HEK293 (cell line): ENCODE results near the gene SLC1A3.

Experiments
- CTCF ChIA-PET: fragments of 350-600 bp; formaldehyde crosslinking; extraction: SDS; loops from one replicate; lab custom pipeline; 2021; ENCODE audit warnings: antibody characterized with exemption; lab: Yijun Ruan, JAX
- POLR2A ChIA-PET: fragments of 300-600 bp; formaldehyde crosslinking; extraction: SDS; loops from one replicate; lab custom pipeline; 2020; ENCODE audit warnings: antibody characterized with exemption, inconsistent platforms; lab: Yijun Ruan, JAX
- H3K27ac ChIP-seq: fragments of 200-500 bp; sonication (Bioruptor generic); 2 replicates; pipeline ENCODE4 v1.5.1; 2014; ENCODE audit warnings: low read depth, low read length, control low read depth, inconsistent platforms; ENCODE audit errors: extremely low read depth
- H3K36me3 ChIP-seq, 2 experiments: fragments of 200-500 bp in 1 of 2; sonication (Bioruptor generic) in 1 of 2; 1 replicate in 1 of 2; 2 replicates in 1 of 2; pipeline ENCODE4 v1.5.1; 2014 to 2017; ENCODE audit warnings: inconsistent platforms in 2 of 2, low read length in 2 of 2; ENCODE audit not compliant: control insufficient read depth in 2 of 2, insufficient read depth in 1 of 2
- H3K4me1 ChIP-seq: fragments of 200-500 bp; sonication (Bioruptor generic); 2 replicates; pipeline ENCODE4 v1.5.1; 2014; ENCODE audit warnings: mild to moderate bottlenecking, low read length, inconsistent platforms; ENCODE audit not compliant: control insufficient read depth, insufficient read depth
- H3K4me3 ChIP-seq: 2 replicates; pipeline ENCODE4 v1.5.1; 2011; ENCODE audit warnings: low read depth, mild to moderate bottlenecking, control low read depth, low read length, moderate library complexity
- H3K9me3 ChIP-seq: fragments of 200-500 bp; sonication (Bioruptor generic); 2 replicates; pipeline ENCODE4 v1.5.1; 2014; ENCODE audit warnings: low read depth, low read length, inconsistent platforms; ENCODE audit not compliant: control insufficient read depth, insufficient read depth
- MZF1 ChIP-seq: fragments of 450-650 bp; formaldehyde crosslinking; IDR thresholded peaks from 2 replicates; pipeline ENCODE4 v1.5.1; 2017; ENCODE audit warnings: missing biosample characterization, missing genetic modification characterization, borderline replicate concordance
- OVOL3 ChIP-seq: fragments of 450-650 bp; formaldehyde crosslinking; IDR thresholded peaks from 2 replicates; pipeline ENCODE4 v1.5.1; 2016; ENCODE audit warnings: missing biosample characterization, missing genetic modification characterization
- PRDM10 ChIP-seq: fragments of 450-650 bp; formaldehyde crosslinking; IDR thresholded peaks from 2 replicates; pipeline ENCODE4 v1.5.1; 2016; ENCODE audit warnings: missing biosample characterization, missing genetic modification characterization
- SALL2 ChIP-seq: fragments of 450-650 bp; formaldehyde crosslinking; IDR thresholded peaks from 2 replicates; pipeline ENCODE4 v1.5.0; 2017; ENCODE audit warnings: missing biosample characterization, mild to moderate bottlenecking, missing genetic modification characterization, borderline replicate concordance
- ZBTB17 ChIP-seq: fragments of 450-650 bp; formaldehyde crosslinking; IDR thresholded peaks from 2 replicates; pipeline ENCODE4 v1.5.1; 2016; ENCODE audit warnings: missing biosample characterization, missing genetic modification characterization
- ZBTB20 ChIP-seq: fragments of 450-650 bp; formaldehyde crosslinking; IDR thresholded peaks from 2 replicates; pipeline ENCODE4 v1.5.1; 2016; ENCODE audit warnings: missing biosample characterization, missing genetic modification characterization
- ZBTB21 ChIP-seq: fragments of 450-650 bp; formaldehyde crosslinking; IDR thresholded peaks from 2 replicates; pipeline ENCODE4 v1.5.1; 2017; ENCODE audit warnings: missing biosample characterization, missing genetic modification characterization
- ZBTB48 ChIP-seq: fragments of 450-650 bp; formaldehyde crosslinking; IDR thresholded peaks from 2 replicates; pipeline ENCODE4 v1.5.1; 2016; ENCODE audit warnings: missing biosample characterization, missing genetic modification characterization
- ZBTB49 ChIP-seq: fragments of 450-650 bp; formaldehyde crosslinking; IDR thresholded peaks from 2 replicates; pipeline ENCODE4 v1.5.1; 2016; ENCODE audit warnings: missing biosample characterization, missing genetic modification characterization, low read depth
- ZBTB6 ChIP-seq: fragments of 450-650 bp; formaldehyde crosslinking; IDR thresholded peaks from 2 replicates; pipeline ENCODE4 v1.5.1; 2017; ENCODE audit warnings: missing biosample characterization, missing genetic modification characterization
- ZFP3 ChIP-seq: fragments of 450-650 bp; formaldehyde crosslinking; IDR thresholded peaks from 2 replicates; pipeline ENCODE4 v1.5.1; 2016; ENCODE audit warnings: low read depth, missing biosample characterization, missing genetic modification characterization
- ZFP41 ChIP-seq: fragments of 450-650 bp; formaldehyde crosslinking; IDR thresholded peaks from 2 replicates; pipeline ENCODE4 v1.5.1; 2016; ENCODE audit warnings: missing biosample characterization, missing genetic modification characterization, borderline replicate concordance
- ZNF174 ChIP-seq: fragments of 450-650 bp; formaldehyde crosslinking; IDR thresholded peaks from 2 replicates; pipeline ENCODE4 v1.5.0; 2017; ENCODE audit warnings: missing biosample characterization, mild to moderate bottlenecking, missing genetic modification characterization
- ZNF335 ChIP-seq: fragments of 450-650 bp; formaldehyde crosslinking; conservative IDR thresholded peaks from 2 replicates; pipeline ENCODE4 v1.5.1; 2016; ENCODE audit warnings: missing biosample characterization, missing genetic modification characterization
- ZNF350 ChIP-seq: fragments of 450-650 bp; formaldehyde crosslinking; IDR thresholded peaks from 2 replicates; pipeline ENCODE4 v1.5.0; 2017; ENCODE audit warnings: missing biosample characterization, mild to moderate bottlenecking, missing genetic modification characterization
- ZNF48 ChIP-seq: fragments of 450-650 bp; formaldehyde crosslinking; IDR thresholded peaks from 2 replicates; pipeline ENCODE4 v1.5.1; 2016; ENCODE audit warnings: missing biosample characterization, missing genetic modification characterization
- ZNF501 ChIP-seq: fragments of 450-650 bp; formaldehyde crosslinking; IDR thresholded peaks from 2 replicates; pipeline ENCODE4 v1.5.1; 2016; ENCODE audit warnings: missing biosample characterization, missing genetic modification characterization
- ZNF626 ChIP-seq: fragments of 450-650 bp; sonication (Bioruptor Pico); formaldehyde crosslinking; IDR thresholded peaks from 2 replicates; pipeline ENCODE4 v1.5.1; 2018; ENCODE audit warnings: missing biosample characterization, missing genetic modification characterization, inconsistent platforms
- ZNF701 ChIP-seq: fragments of 450-650 bp; formaldehyde crosslinking; IDR thresholded peaks from 2 replicates; pipeline ENCODE4 v1.5.1; 2016; ENCODE audit warnings: missing biosample characterization, missing genetic modification characterization
- ZNF76 ChIP-seq: fragments of 450-650 bp; formaldehyde crosslinking; IDR thresholded peaks from 2 replicates; pipeline ENCODE4; 2016; ENCODE audit warnings: low read depth, missing biosample characterization, missing genetic modification characterization, borderline replicate concordance

Gene SLC1A3

GRCh38 chr5:36569491-36569890 lies 36.9 kb upstream of the SLC1A3 start:
- POLR2A ChIA-PET = no interaction called here
- Histone ChIP-seq H3K36me3 (no peaks in the 10 kb centered on the region), H3K9me3 (no peaks in the 10 kb centered on the region), H3K27ac (no peak overlapping the region), H3K4me3 (no peak overlapping the region), H3K4me1 (peaks cover 10% of the 10 kb centered on the region; the same call in 1 of the 2 replicates)
- CTCF ChIA-PET = no interaction called here
- no peak for TF ChIP-seq ZNF174 (tag by site-specific recombination)
- TF ChIP-seq ZBTB6 (tag by site-specific recombination) = no peak
- no peak for TF ChIP-seq MZF1 (tag by site-specific recombination)
- TF ChIP-seq ZFP41 = no peak
- TF ChIP-seq ZFP3 (tag by site-specific recombination) = no peak
- TF ChIP-seq ZNF76 (tag by site-specific recombination) = no peak
- TF ChIP-seq OVOL3 (tag by site-specific recombination) = no peak
- TF ChIP-seq ZNF48 (tag by site-specific recombination) = no peak
- no peak for TF ChIP-seq SALL2
- no peak for TF ChIP-seq ZBTB49 (tag by site-specific recombination)
- no peak for TF ChIP-seq ZNF626
- no peak for TF ChIP-seq ZNF350
- no peak for TF ChIP-seq ZNF501 (tag by site-specific recombination)

- H3K4me3 ChIP-seq = no peak overlapping the region
- ChIA-PET POLR2A (no interaction called here), CTCF (interaction anchor here (1.0 to 1.7 kb wide), 3 partner anchors 14 to 168 kb away, joined by 3 to 7 read pairs (median 4); no protein-coding TSS in a partner anchor)
Measured at GRCh38 chr5:36570301-36571095, 35.9 kb upstream of the SLC1A3 start.

More at GRCh38 chr5:36570301-36571095, 35.9 kb upstream of the SLC1A3 start:
- Histone ChIP-seq H3K9me3 (no peaks in the 10 kb centered on the region), H3K27ac (no peak overlapping the region), H3K36me3 (no peaks in the 10 kb centered on the region), H3K4me1 (peaks cover 10% of the 10 kb centered on the region; the same call in 1 of the 2 replicates)
- TF ChIP-seq ZBTB20 (tag by site-specific recombination) (peak; percentile 40; the same call in 1 of the 2 replicates), ZBTB21 (tag by site-specific recombination) (0 out of 2 replicates have a peak, but pooled peaks have one; percentile 25), ZNF335 (tag by site-specific recombination) (peak; percentile 39; the same call in 1 of the 2 replicates), ZNF701 (tag by site-specific recombination) (no peak), ZBTB17 (tag by site-specific recombination) (no peak), ZBTB48 (peak; percentile 62; the same call in 1 of the 2 replicates), PRDM10 (tag by site-specific recombination) (peak; percentile 27; the same call in 1 of the 2 replicates)
- TF ChIP-seq, all 188 proteins: peak for 5
